PFSK-1 (cell line): ENCODE data around the gene STX2.

ENCODE experiments used
- POLR2AphosphoS5 ChIP-seq: IDR thresholded peaks from 2 replicates; pipeline ENCODE4 v1.6.1; 2012; ENCODE audit warnings: low read depth, mild to moderate bottlenecking, control low read depth, low read length, moderate library complexity
- SIN3A ChIP-seq: IDR thresholded peaks from 2 replicates; pipeline ENCODE4 v1.6.1; 2012; ENCODE audit warnings: mild to moderate bottlenecking, low read length, moderate library complexity, borderline replicate concordance; ENCODE audit not compliant: insufficient read depth
- TAF1 ChIP-seq: IDR thresholded peaks from 2 replicates; pipeline ENCODE4 v1.6.1; 2012; ENCODE audit warnings: low read length, control low read depth, borderline replicate concordance; ENCODE audit not compliant: insufficient read depth
- TF ChIP-seq, protein P1 (sequence below), 2 experiments: IDR thresholded peaks; 2 replicates each; pipeline versions ENCODE4 v1.6.1 to v1.8.0; 2011 to 2012; ENCODE audit warnings: low read depth in 2 of 2, low read length in 2 of 2, control low read depth in 1 of 2, inconsistent platforms in 1 of 2, mild to moderate bottlenecking in 1 of 2, moderate library complexity in 1 of 2; ENCODE audit not compliant: insufficient read depth in 1 of 2

DNA sequence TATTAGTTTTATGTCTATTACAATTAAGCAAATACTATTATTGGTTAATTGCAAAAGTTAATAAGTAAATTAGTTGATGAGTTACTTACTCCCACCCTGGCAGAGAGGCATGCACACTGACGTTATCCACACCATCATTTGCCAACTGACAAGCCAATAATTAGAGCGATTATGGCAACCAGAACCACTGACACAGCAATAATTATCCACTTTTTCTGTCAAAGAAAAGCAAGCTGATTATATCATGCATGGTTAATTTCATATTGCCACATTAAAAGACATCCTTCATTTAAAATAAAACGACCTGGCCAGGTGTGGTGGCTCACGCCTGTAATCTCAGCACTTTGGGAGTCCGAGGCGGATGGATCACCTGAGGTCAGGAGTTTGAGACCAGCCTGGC is 43.1 kb downstream of the STX2 start:
- TF ChIP-seq POLR2AphosphoS5 (no peak), SIN3A (no peak), TAF1 (no peak)
- TF ChIP-seq, protein P1, sequence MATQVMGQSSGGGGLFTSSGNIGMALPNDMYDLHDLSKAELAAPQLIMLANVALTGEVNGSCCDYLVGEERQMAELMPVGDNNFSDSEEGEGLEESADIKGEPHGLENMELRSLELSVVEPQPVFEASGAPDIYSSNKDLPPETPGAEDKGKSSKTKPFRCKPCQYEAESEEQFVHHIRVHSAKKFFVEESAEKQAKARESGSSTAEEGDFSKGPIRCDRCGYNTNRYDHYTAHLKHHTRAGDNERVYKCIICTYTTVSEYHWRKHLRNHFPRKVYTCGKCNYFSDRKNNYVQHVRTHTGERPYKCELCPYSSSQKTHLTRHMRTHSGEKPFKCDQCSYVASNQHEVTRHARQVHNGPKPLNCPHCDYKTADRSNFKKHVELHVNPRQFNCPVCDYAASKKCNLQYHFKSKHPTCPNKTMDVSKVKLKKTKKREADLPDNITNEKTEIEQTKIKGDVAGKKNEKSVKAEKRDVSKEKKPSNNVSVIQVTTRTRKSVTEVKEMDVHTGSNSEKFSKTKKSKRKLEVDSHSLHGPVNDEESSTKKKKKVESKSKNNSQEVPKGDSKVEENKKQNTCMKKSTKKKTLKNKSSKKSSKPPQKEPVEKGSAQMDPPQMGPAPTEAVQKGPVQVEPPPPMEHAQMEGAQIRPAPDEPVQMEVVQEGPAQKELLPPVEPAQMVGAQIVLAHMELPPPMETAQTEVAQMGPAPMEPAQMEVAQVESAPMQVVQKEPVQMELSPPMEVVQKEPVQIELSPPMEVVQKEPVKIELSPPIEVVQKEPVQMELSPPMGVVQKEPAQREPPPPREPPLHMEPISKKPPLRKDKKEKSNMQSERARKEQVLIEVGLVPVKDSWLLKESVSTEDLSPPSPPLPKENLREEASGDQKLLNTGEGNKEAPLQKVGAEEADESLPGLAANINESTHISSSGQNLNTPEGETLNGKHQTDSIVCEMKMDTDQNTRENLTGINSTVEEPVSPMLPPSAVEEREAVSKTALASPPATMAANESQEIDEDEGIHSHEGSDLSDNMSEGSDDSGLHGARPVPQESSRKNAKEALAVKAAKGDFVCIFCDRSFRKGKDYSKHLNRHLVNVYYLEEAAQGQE (IDR thresholded peaks at IDR 0.05; ENCODE audit: insufficient read depth in 1 of 2, low read depth in 2 of 2, low read length in 2 of 2): no peak
